Measurements from ENCODE around the gene POMT1.
A peak's percentile ranks its signal among the peaks of the same experiment; 100 is the strongest.

The POMT1 gene

GRCh38 chr9:131545003-131545785 lies 42.5 kb downstream of the POMT1 start, which contains the start of gene PRRT1B:
PRRT1B (plus strand) TSS chr9:131545523; CDS start chr9:131545616, 93 bp downstream.
- TF ChIP-seq TCF12 (IDR thresholded peaks at IDR 0.05; ENCODE audit: low read depth) (no peak), CEBPB (IDR thresholded peaks at IDR 0.05) (no peak), EGR1 (IDR thresholded peaks at IDR 0.05) (no peak), EP300 (IDR thresholded peaks at IDR 0.05; ENCODE audit: borderline replicate concordance) (no peak), YY1 (IDR thresholded peaks at IDR 0.05; ENCODE audit: low read depth) (no peak), CREB1 (IDR thresholded peaks at IDR 0.05; ENCODE audit: low read depth) (no peak), RAD21 (IDR thresholded peaks at IDR 0.05; ENCODE audit: low read depth) (no peak), TEAD4 (IDR thresholded peaks at IDR 0.05) (no peak), ZBTB7A (IDR thresholded peaks at IDR 0.05; ENCODE audit: low read depth) (no peak), TAF1 (IDR thresholded peaks at IDR 0.05; ENCODE audit: low read depth) (no peak), FOXM1 (IDR thresholded peaks at IDR 0.05; ENCODE audit: borderline replicate concordance, low read depth) (no peak), NFIC (IDR thresholded peaks at IDR 0.05) (no peak)
- TF ChIP-seq, protein P1, sequence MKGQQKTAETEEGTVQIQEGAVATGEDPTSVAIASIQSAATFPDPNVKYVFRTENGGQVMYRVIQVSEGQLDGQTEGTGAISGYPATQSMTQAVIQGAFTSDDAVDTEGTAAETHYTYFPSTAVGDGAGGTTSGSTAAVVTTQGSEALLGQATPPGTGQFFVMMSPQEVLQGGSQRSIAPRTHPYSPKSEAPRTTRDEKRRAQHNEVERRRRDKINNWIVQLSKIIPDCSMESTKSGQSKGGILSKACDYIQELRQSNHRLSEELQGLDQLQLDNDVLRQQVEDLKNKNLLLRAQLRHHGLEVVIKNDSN (IDR thresholded peaks at IDR 0.05): no peak
- TF ChIP-seq, protein P2, sequence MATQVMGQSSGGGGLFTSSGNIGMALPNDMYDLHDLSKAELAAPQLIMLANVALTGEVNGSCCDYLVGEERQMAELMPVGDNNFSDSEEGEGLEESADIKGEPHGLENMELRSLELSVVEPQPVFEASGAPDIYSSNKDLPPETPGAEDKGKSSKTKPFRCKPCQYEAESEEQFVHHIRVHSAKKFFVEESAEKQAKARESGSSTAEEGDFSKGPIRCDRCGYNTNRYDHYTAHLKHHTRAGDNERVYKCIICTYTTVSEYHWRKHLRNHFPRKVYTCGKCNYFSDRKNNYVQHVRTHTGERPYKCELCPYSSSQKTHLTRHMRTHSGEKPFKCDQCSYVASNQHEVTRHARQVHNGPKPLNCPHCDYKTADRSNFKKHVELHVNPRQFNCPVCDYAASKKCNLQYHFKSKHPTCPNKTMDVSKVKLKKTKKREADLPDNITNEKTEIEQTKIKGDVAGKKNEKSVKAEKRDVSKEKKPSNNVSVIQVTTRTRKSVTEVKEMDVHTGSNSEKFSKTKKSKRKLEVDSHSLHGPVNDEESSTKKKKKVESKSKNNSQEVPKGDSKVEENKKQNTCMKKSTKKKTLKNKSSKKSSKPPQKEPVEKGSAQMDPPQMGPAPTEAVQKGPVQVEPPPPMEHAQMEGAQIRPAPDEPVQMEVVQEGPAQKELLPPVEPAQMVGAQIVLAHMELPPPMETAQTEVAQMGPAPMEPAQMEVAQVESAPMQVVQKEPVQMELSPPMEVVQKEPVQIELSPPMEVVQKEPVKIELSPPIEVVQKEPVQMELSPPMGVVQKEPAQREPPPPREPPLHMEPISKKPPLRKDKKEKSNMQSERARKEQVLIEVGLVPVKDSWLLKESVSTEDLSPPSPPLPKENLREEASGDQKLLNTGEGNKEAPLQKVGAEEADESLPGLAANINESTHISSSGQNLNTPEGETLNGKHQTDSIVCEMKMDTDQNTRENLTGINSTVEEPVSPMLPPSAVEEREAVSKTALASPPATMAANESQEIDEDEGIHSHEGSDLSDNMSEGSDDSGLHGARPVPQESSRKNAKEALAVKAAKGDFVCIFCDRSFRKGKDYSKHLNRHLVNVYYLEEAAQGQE (IDR thresholded peaks at IDR 0.05; ENCODE audit: low read depth): no peak
- TF ChIP-seq, protein P3, sequence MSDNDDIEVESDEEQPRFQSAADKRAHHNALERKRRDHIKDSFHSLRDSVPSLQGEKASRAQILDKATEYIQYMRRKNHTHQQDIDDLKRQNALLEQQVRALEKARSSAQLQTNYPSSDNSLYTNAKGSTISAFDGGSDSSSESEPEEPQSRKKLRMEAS (IDR thresholded peaks at IDR 0.05): no peak

GRCh38 chr9:131545786-131546335 lies 43.1 kb downstream of the POMT1 start:
- no peak for TF ChIP-seq CEBPB (IDR thresholded peaks at IDR 0.05)
- no peak for TF ChIP-seq CREB1 (IDR thresholded peaks at IDR 0.05; ENCODE audit: low read depth)
- peak; percentile 46; the same call in 1 of the 2 replicates for TF ChIP-seq ZBTB7A (IDR thresholded peaks at IDR 0.05; ENCODE audit: low read depth)
- 0 out of 2 replicates have a peak, but pooled peaks have one; percentile 23 for TF ChIP-seq TAF1 (IDR thresholded peaks at IDR 0.05; ENCODE audit: low read depth)
- TF ChIP-seq EP300 (IDR thresholded peaks at IDR 0.05; ENCODE audit: borderline replicate concordance): no peak

DNA sequence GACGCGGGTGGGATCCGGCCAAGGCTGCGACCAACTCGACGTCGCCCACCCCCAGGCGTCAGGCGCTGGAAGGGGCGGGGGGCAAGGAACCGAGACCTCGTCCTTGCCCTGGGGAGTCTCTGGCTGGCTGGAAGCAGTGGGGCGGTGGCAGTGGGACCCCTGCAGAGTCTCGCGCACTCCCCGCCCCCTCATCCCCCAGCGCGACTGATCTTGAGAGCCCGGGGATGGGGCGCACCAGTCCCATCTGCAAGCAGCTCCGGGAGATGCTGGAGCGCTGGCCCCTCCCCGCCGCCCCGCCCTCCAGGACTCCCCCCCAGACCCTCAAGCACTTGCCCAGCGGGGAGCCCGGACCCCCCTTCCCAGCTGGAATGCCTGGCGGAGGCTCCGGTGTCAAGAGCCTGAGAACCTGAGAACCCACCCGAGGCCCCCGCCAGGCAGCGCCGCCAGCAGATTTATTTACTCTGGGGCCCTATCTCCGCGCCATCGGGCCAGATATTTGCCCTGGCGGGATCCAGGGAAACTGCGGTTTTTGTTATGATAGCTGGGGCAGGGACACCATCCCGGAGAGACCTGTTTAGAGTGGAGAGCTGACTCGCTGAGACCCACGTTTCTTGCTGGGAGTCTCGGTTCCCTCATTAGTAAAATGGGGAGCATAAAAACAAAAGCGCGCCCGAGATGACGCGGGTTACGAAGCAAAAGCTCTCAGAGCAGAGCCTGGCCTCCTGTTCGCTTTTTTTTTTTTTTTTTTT lies 43.8 kb downstream of the POMT1 start:
- TF ChIP-seq CREB1 (IDR thresholded peaks at IDR 0.05; ENCODE audit: low read depth) (no peak), ZBTB7A (IDR thresholded peaks at IDR 0.05; ENCODE audit: low read depth) (peak; percentile 8; the same call in 1 of the 2 replicates), EGR1 (IDR thresholded peaks at IDR 0.05) (no peak)
- TF ChIP-seq, protein P2 (IDR thresholded peaks at IDR 0.05; ENCODE audit: low read depth): no peak

DNA sequence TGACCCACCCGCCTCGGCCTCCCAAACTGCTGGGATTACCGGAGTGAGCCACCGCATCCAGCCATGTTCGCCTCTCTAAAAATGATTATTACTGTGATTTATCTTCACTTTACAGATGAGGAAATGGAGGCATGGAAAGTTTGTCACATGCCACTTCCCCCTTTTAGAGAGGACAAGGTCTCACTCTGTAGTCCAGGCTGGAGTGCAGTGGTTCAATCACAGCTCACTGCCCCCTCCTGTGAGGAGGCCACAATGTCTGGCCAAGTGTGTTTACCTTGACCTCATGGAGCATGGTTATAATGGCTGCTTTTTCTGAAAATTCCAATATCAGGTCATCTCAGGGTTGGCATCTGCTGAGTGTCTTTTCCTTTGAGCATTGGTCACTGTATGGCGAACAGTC lies 49.3 kb downstream of the POMT1 start:
- no peak for TF ChIP-seq TEAD4 (IDR thresholded peaks at IDR 0.05)
- no peak for TF ChIP-seq CREB1 (IDR thresholded peaks at IDR 0.05; ENCODE audit: low read depth)
- TF ChIP-seq NFIC (IDR thresholded peaks at IDR 0.05): no peak
- TF ChIP-seq ZBTB7A (IDR thresholded peaks at IDR 0.05; ENCODE audit: low read depth): no peak

DNA sequence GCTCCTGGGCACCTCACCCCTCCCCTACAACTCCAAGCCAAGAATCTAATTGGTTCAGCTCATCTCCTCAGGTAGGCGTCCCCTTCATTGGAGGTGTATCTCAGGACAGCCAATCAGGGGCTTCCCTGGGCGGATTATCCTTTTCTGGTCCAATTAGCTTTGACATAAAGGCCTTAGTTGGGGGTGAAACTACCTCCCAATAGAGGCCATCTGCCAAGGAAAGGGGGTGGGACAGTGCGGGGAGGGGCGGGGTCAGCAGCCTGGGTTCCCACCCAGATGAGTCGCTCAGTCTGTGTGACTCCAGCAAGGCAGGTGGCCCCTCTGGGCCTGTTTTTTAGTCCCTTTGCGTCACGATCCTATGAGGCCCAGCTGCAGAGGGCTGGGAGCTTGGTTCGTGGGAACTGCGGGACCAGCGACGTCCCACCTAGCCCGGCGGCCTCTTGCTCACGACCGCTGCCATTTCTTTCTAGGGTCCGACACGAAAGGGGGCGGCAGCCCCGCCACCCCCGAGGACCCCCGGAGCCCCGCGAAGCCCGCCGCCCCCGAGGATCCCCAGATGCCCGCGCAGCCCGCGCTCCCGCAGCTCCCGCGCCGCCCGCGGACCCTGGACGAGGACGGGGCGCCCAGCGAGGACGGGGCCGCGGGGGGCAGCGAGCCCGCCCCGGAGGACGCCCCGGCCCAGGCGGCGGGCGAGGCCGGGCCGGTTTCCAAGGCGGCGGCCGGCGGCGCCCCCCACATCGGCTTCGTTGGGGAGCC lies 51.5 kb downstream of the POMT1 start:
- TF ChIP-seq, protein P1 (IDR thresholded peaks at IDR 0.05): no peak
- TF ChIP-seq, protein P3 (IDR thresholded peaks at IDR 0.05): no peak

All from Ishikawa (cell line).